GM12892 (cell line): ENCODE data around the gene PRELP.

Experiments
- DNase-seq: peaks from one replicate; pipeline ENCODE4 v3.0.0; 2011; ENCODE audit not compliant: insufficient read length
- FAIRE-seq: peaks from 2 replicates; lab custom pipeline; 2011; peaks lifted over from hg19 to GRCh38; lab: Jason Lieb, UNC
- POLR2A ChIP-seq: IDR thresholded peaks from 2 replicates; pipeline ENCODE4 v1.6.1; 2011; ENCODE audit warnings: low read depth, low read length, control low read depth
- POLR2AphosphoS5 ChIP-seq: IDR thresholded peaks from 2 replicates; pipeline ENCODE4 v1.6.1; 2011; ENCODE audit warnings: low read depth, low read length, control low read depth
- TAF1 ChIP-seq: IDR thresholded peaks from 2 replicates; pipeline ENCODE4 v1.6.1; 2011; ENCODE audit warnings: low read depth, mild to moderate bottlenecking, control low read depth, low read length, borderline replicate concordance

Gene PRELP

GRCh38 chr1:203521812-203522211, 46.2 kb downstream of the PRELP start:
- FAIRE-seq (no peak), DNase-seq (no peak)
- TF ChIP-seq POLR2A (no peak), TAF1 (no peak), POLR2AphosphoS5 (no peak)

GRCh38 chr1:203522237-203522636, 46.6 kb downstream of the PRELP start:
- no peak for FAIRE-seq
- no peak for DNase-seq
- TF ChIP-seq POLR2A (no peak), POLR2AphosphoS5 (no peak), TAF1 (no peak)

GRCh38 chr1:203523667-203524066, 48.1 kb downstream of the PRELP start:
- no peak for TF ChIP-seq POLR2AphosphoS5
- no peak for TF ChIP-seq POLR2A
- TF ChIP-seq TAF1: no peak
- FAIRE-seq: no peak
- no peak for DNase-seq

- no peak for TF ChIP-seq TAF1
- TF ChIP-seq POLR2A: no peak
- TF ChIP-seq POLR2AphosphoS5: no peak
- FAIRE-seq (no peak), DNase-seq (no peak)
Measured at GRCh38 chr1:203524152-203524551, 48.5 kb downstream of the PRELP start.

GRCh38 chr1:203524824-203525223, 49.2 kb downstream of the PRELP start:
- FAIRE-seq: no peak
- TF ChIP-seq POLR2AphosphoS5 (no peak), POLR2A (no peak), TAF1 (no peak)
- DNase-seq: no peak

- no peak for TF ChIP-seq TAF1
- TF ChIP-seq POLR2A: no peak
- no peak for TF ChIP-seq POLR2AphosphoS5
- no peak for DNase-seq
- no peak for FAIRE-seq
Measured at GRCh38 chr1:203525685-203526084, 50.1 kb downstream of the PRELP start.

GRCh38 chr1:203526130-203526529, 50.5 kb downstream of the PRELP start:
- TF ChIP-seq POLR2AphosphoS5 (no peak), TAF1 (no peak), POLR2A (no peak)
- FAIRE-seq (no peak), DNase-seq (no peak)

- TF ChIP-seq TAF1 (no peak), POLR2AphosphoS5 (no peak), POLR2A (no peak)
- DNase-seq (no peak), FAIRE-seq (no peak)
Measured at GRCh38 chr1:203526572-203526971, 51.0 kb downstream of the PRELP start.

- DNase-seq: no peak
- TF ChIP-seq POLR2A: no peak
- no peak for TF ChIP-seq POLR2AphosphoS5
- peak; percentile 14 for FAIRE-seq
Measured at GRCh38 chr1:203527013-203527412, 51.4 kb downstream of the PRELP start.

GRCh38 chr1:203528063-203528462, 52.5 kb downstream of the PRELP start:
- DNase-seq (no peak), FAIRE-seq (no peak)
- TF ChIP-seq POLR2A: no peak
- TF ChIP-seq POLR2AphosphoS5: no peak

- FAIRE-seq: no peak
- DNase-seq: no peak
- no peak for TF ChIP-seq POLR2AphosphoS5
- no peak for TF ChIP-seq POLR2A
- no peak for TF ChIP-seq TAF1
Measured at GRCh38 chr1:203528976-203529835, 53.6 kb downstream of the PRELP start.

GRCh38 chr1:203531063-203531462, 55.5 kb downstream of the PRELP start:
- FAIRE-seq (no peak), DNase-seq (no peak)
- TF ChIP-seq POLR2AphosphoS5 (no peak), POLR2A (no peak), TAF1 (no peak)

- FAIRE-seq (no peak), DNase-seq (no peak)
- TF ChIP-seq TAF1: no peak
- TF ChIP-seq POLR2A: no peak
- TF ChIP-seq POLR2AphosphoS5: no peak
Measured at GRCh38 chr1:203534012-203534411, 58.4 kb downstream of the PRELP start.
